HEK293 (cell line): ENCODE data around the gene FYCO1.

ENCODE experiments used
- CTCF ChIP-seq: fragments of 450-650 bp; formaldehyde crosslinking; IDR thresholded peaks from 2 replicates; pipeline ENCODE4 v1.5.1; 2016; ENCODE audit warnings: missing biosample characterization, missing genetic modification characterization
- REST ChIP-seq: fragments of 450-650 bp; formaldehyde crosslinking; IDR thresholded peaks from 2 replicates; pipeline ENCODE4 v1.5.1; 2016; ENCODE audit warnings: missing biosample characterization, missing genetic modification characterization
- YY2 ChIP-seq: fragments of 450-650 bp; formaldehyde crosslinking; IDR thresholded peaks from 2 replicates; pipeline ENCODE4 v1.5.1; 2016; ENCODE audit warnings: missing biosample characterization, missing genetic modification characterization
- ZNF416 ChIP-seq: fragments of 450-650 bp; formaldehyde crosslinking; IDR thresholded peaks from 2 replicates; pipeline ENCODE4 v1.5.1; 2016; ENCODE audit warnings: missing biosample characterization, missing genetic modification characterization
- ZNF707 ChIP-seq: fragments of 450-650 bp; formaldehyde crosslinking; IDR thresholded peaks from 2 replicates; pipeline ENCODE4 v1.5.1; 2016; ENCODE audit warnings: missing biosample characterization, missing genetic modification characterization

DNA sequence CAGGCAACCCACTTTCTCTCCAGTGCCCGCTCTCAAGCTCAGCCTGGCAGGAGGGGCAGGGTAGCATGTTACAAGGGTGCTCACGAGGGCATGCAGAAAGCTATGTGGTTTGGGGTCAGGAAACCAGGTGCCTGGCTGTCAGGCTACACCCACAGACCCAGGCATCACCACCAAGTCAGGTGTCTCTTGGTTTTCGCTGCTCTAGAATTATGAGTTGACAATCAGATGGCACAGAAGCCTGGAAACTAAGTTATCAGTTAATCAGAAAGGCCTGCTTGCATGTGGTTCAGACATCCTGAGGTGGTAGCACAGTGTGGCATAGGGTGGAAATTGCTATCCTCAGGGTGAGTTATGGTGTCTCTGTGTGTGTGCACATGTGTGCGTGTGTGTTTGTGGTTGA, 125.5 kb downstream of the FYCO1 start:
- TF ChIP-seq ZNF416 (tag by site-specific recombination) (no peak), CTCF (tag by site-specific recombination) (no peak), ZNF707 (tag by site-specific recombination) (no peak), YY2 (no peak), REST (tag by site-specific recombination) (no peak)
